22Rv1 (cell line): ENCODE results near the gene SPATS2L.

ENCODE experiments used
- ZFX ChIP-seq: fragments of 450-650 bp; IDR thresholded peaks from 2 replicates; pipeline ENCODE4 v1.6.1; 2017; ENCODE audit warnings: antibody characterized with exemption, borderline replicate concordance
- TF ChIP-seq, protein P1 (sequence below): fragments of 450-650 bp; IDR thresholded peaks from 2 replicates; pipeline ENCODE4 v1.5.1; 2017; ENCODE audit warnings: mild to moderate bottlenecking

DNA sequence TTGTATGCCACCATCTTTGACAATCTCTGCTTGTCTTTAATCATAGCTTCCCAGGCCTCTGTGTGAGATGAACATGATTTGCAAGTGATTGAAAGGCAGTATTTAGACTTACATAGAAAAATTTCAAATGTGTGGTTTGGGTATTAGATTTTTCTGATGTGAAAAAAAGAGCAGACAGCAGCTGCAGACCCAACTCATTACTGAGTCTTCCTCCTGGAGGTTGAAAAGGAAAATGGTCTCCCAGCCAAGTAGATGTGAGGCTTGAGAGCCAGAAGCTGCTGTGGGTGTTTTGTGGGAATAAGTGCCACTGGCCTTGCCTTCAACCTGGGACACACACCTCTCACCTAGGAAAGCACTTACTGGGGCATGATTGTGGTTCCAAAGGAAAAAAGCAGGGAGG is 110.9 kb downstream of the SPATS2L start:
- TF ChIP-seq, protein P1, sequence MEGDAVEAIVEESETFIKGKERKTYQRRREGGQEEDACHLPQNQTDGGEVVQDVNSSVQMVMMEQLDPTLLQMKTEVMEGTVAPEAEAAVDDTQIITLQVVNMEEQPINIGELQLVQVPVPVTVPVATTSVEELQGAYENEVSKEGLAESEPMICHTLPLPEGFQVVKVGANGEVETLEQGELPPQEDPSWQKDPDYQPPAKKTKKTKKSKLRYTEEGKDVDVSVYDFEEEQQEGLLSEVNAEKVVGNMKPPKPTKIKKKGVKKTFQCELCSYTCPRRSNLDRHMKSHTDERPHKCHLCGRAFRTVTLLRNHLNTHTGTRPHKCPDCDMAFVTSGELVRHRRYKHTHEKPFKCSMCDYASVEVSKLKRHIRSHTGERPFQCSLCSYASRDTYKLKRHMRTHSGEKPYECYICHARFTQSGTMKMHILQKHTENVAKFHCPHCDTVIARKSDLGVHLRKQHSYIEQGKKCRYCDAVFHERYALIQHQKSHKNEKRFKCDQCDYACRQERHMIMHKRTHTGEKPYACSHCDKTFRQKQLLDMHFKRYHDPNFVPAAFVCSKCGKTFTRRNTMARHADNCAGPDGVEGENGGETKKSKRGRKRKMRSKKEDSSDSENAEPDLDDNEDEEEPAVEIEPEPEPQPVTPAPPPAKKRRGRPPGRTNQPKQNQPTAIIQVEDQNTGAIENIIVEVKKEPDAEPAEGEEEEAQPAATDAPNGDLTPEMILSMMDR = no peak
- no peak for TF ChIP-seq ZFX
